Mucosa of rectum (tissue), 2 donors: Measurements from ENCODE around the gene COL6A1.
"Not testable (repeated sequence)": the region's sequence is repeated elsewhere in the genome, so short reads cannot be mapped to it uniquely, and the experiment has no call there.

Experiments used
- H3K27ac ChIP-seq, 2 donors: one replicate each; pipeline ENCODE4 v1.7.0; 2013; ENCODE audit warnings: inconsistent platforms in 2 of 2, low read depth in 2 of 2, low read length in 2 of 2
- H3K27me3 ChIP-seq, 2 donors: one replicate each; pipeline ENCODE4 v1.7.0; 2013; ENCODE audit warnings: low read length in 2 of 2; ENCODE audit not compliant: control insufficient read depth in 2 of 2, insufficient read depth in 2 of 2
- H3K36me3 ChIP-seq, 2 donors: one replicate each; pipeline ENCODE4 v1.7.0; 2013; ENCODE audit warnings: low read length in 2 of 2; ENCODE audit not compliant: control insufficient read depth in 2 of 2, insufficient read depth in 2 of 2
- H3K4me1 ChIP-seq, 2 donors: one replicate each; pipeline ENCODE4 v1.7.0; 2013; ENCODE audit warnings: low read length in 2 of 2, mild to moderate bottlenecking in 1 of 2; ENCODE audit not compliant: control insufficient read depth in 2 of 2, insufficient read depth in 2 of 2
- H3K4me3 ChIP-seq, 2 donors: one replicate each; pipeline ENCODE4 v1.7.0; 2013; ENCODE audit warnings: low read length in 2 of 2
- H3K9ac ChIP-seq, 2 donors: one replicate each; pipeline ENCODE4 v1.7.0; 2013; ENCODE audit warnings: low read length in 2 of 2, low read depth in 1 of 2, mild to moderate bottlenecking in 1 of 2
- H3K9me3 ChIP-seq, 2 donors: one replicate each; pipeline ENCODE4 v1.7.0; 2013; ENCODE audit warnings: low read length in 2 of 2; ENCODE audit not compliant: control insufficient read depth in 2 of 2
- donor health status: healthy.
- donor health status: Normal muscosa, but diverticular disease.

COL6A1 gene

GRCh38 chr21:45975020-45975666 lies 6.4 kb upstream of the COL6A1 start:
- Histone ChIP-seq H3K9ac (peak overlapping the region in 1 of 2 donors; percentile 47), H3K27ac (peak overlapping the region; percentile 81 to 88), H3K36me3 (no peaks in the 10 kb centered on the region), H3K27me3 (peaks cover 27 to 32% of the 10 kb centered on the region in 2 donors), H3K4me1 (peaks cover 14 to 25% of the 10 kb centered on the region in 2 donors), H3K9me3 (no peaks in the 10 kb centered on the region), H3K4me3 (no peak overlapping the region)

GRCh38 chr21:45975667-45976409 lies 5.7 kb upstream of the COL6A1 start:
- not testable (repeated sequence) for H3K36me3 ChIP-seq, H3K9ac ChIP-seq, H3K4me3 ChIP-seq, H3K9me3 ChIP-seq
- Histone ChIP-seq H3K27me3 (peaks cover 27 to 32% of the 10 kb centered on the region in 2 donors), H3K27ac (peak overlapping the region in 1 of 2 donors; percentile 88), H3K4me1 (peaks cover 17 to 27% of the 10 kb centered on the region in 2 donors)

GRCh38 chr21:45976701-45977311 lies 4.8 kb upstream of the COL6A1 start:
- Histone ChIP-seq H3K4me1 (peaks cover 18 to 24% of the 10 kb centered on the region in 2 donors), H3K36me3 (no peaks in the 10 kb centered on the region), H3K9me3 (no peaks in the 10 kb centered on the region), H3K27me3 (peaks cover 24 to 31% of the 10 kb centered on the region in 2 donors), H3K27ac (peak overlapping the region in 1 of 2 donors; percentile 35), H3K9ac (no peak overlapping the region), H3K4me3 (no peak overlapping the region)

DNA sequence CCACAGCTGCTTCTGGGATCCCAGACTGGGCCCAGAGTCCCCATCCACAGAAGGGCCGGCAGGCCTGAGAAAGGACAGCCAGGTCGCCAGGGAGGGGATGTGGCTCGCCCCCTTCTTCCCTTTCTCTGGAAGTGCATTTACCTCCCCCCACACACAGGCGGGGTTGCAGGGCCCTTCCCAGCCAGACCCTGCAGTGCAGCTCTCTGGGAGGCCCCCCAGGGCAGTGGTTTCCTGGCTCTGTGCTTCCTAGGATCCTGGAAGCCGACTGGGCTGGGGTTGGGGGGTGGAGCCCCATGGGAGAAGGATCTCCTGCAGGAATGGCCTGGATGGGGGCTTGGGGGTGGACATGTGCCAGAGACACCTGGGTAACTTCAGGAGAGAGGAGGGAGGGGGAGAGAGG lies 4.2 kb upstream of the COL6A1 start:
- Histone ChIP-seq H3K4me1 (peaks cover 14 to 20% of the 10 kb centered on the region in 2 donors), H3K4me3 (no peak overlapping the region), H3K27ac (peak overlapping the region; percentile 61 to 72), H3K27me3 (peaks cover 22 to 25% of the 10 kb centered on the region in 2 donors), H3K9me3 (no peaks in the 10 kb centered on the region), H3K36me3 (no peaks in the 10 kb centered on the region), H3K9ac (no peak overlapping the region)

DNA sequence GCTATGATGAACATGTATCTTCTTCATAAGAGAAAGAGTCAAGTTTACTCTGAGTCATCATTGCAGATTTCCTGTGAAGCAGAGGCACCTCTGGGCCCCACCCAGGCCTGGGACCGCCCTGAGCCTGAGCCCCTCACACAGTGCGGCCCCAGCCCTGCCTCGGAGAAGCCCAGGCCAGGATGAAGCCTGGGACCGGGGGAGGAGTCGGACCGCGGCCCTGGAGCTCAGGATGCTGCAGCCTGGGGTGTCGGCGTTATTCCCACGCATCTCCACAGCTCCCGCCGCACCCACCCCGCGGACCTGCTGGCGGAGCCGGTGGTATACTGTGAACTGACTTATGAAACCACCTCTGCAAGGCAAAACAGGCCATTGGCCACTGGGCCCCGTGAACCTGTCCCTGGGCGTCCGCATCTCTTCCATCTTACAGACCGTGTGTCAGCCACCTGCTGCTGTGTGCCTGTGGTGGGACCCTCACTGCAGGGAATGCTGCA lies 2.4 kb upstream of the COL6A1 start:
- no peaks in the 10 kb centered on the region for H3K9me3 ChIP-seq
- H3K36me3 ChIP-seq, result no peaks in the 10 kb centered on the region
- peak overlapping the region in 1 of 2 donors; percentile 38 for H3K27ac ChIP-seq
- peaks cover 15 to 18% of the 10 kb centered on the region in 2 donors for H3K27me3 ChIP-seq
- H3K4me1 ChIP-seq, result peaks cover 6 to 10% of the 10 kb centered on the region in 2 donors
- no peak overlapping the region for H3K4me3 ChIP-seq
- H3K9ac ChIP-seq, result no peak overlapping the region

DNA sequence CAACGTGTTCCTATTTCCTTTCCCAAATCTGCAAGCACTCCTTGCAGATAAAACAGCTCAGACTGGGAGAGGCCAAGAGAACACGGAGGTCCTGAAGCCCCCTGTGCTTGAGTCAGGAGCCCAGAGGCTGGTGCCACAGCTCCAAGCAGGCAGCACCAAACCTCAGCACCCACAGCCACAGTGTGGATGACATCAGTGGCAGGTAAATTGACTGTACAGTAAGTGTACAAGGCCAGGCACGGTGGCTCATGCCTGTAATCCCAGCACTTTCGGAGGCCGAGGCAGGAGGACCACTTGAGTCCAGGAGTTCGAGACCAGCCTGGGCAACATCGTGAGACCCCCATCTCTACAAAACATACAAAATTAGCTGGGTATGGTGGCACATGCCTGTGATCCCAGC lies 1.9 kb upstream of the COL6A1 start:
- H3K36me3 ChIP-seq, result no peaks in the 10 kb centered on the region
- H3K27me3 ChIP-seq, result peaks cover 11 to 13% of the 10 kb centered on the region in 2 donors

GRCh38 chr21:45980271-45980670 lies 1.3 kb upstream of the COL6A1 start:
- Histone ChIP-seq H3K9me3 (no peaks in the 10 kb centered on the region), H3K27ac (peak overlapping the region in 1 of 2 donors; percentile 79), H3K27me3 (peaks cover 4 to 7% of the 10 kb centered on the region in 2 donors), H3K36me3 (no peaks in the 10 kb centered on the region), H3K4me3 (no peak overlapping the region), H3K4me1 (peaks cover 4 to 6% of the 10 kb centered on the region in 2 donors), H3K9ac (no peak overlapping the region)

More for the DNA sequence above, 1.9 kb upstream of the COL6A1 start:
- no peak overlapping the region for H3K9ac ChIP-seq
- H3K4me3 ChIP-seq, result no peak overlapping the region
- H3K27ac ChIP-seq, result peak overlapping the region in 1 of 2 donors; percentile 32
- no peaks in the 10 kb centered on the region for H3K9me3 ChIP-seq
- peaks cover 6 to 9% of the 10 kb centered on the region in 2 donors for H3K4me1 ChIP-seq

- H3K27me3 ChIP-seq, result peaks cover 3 to 6% of the 10 kb centered on the region in 2 donors
- H3K9ac ChIP-seq, result peak overlapping the region; percentile 61 to 74
- peak overlapping the region; percentile 75 to 79 for H3K27ac ChIP-seq
- peak overlapping the region; percentile 28 to 77 for H3K4me3 ChIP-seq
- no peaks in the 10 kb centered on the region for H3K9me3 ChIP-seq
- no peaks in the 10 kb centered on the region for H3K36me3 ChIP-seq
- peaks cover 3 to 6% of the 10 kb centered on the region in 2 donors for H3K4me1 ChIP-seq
Observed at GRCh38 chr21:45980697-45981096, 873 bp upstream of the COL6A1 start.

GRCh38 chr21:45982092-45982757 lies 655 bp downstream of the COL6A1 start:
- Histone ChIP-seq H3K36me3 (no peaks in the 10 kb centered on the region), H3K4me3 (peak overlapping the region; percentile 64 to 68), H3K27ac (peak overlapping the region; percentile 71 to 74), H3K4me1 (peaks cover 4 to 6% of the 10 kb centered on the region in 2 donors), H3K9ac (peak overlapping the region; percentile 52 to 69), H3K27me3 (peaks cover 0 to 6% of the 10 kb centered on the region in 2 donors), H3K9me3 (no peaks in the 10 kb centered on the region)
